ENCODE data around the gene EGLN3. TPM values are rescaled to one million over a fixed set of nuclear protein-coding genes. Genes with fewer than 3 reads are reported as not detected.

EGLN3 gene
- total and polyA plus RNA-seq, 2 donors (not counting 3 experiments of a cell fraction or from before 2014, with no cell fraction given), result 0.20 TPM; not detected in 1

GRCh38 chr14:33929799-33930408, 21.0 kb downstream of the EGLN3 start:
- H2AFZ ChIP-seq (ENCODE audit: low read depth, low read length), result no peak overlapping the region
- TF ChIP-seq POLR2AphosphoS5 (IDR thresholded peaks at IDR 0.05; ENCODE audit: insufficient read depth, low read depth, low read length) (no peak), MAX (IDR thresholded peaks at IDR 0.05; ENCODE audit: insufficient read depth, insufficient read length) (no peak), FOS (IDR thresholded peaks at IDR 0.05; ENCODE audit: borderline replicate concordance, insufficient read depth, low read length) (no peak), GATA2 (IDR thresholded peaks at IDR 0.05; ENCODE audit: insufficient read depth, insufficient read length, low read depth, low read length) (no peak)
- TF ChIP-seq, protein P1, sequence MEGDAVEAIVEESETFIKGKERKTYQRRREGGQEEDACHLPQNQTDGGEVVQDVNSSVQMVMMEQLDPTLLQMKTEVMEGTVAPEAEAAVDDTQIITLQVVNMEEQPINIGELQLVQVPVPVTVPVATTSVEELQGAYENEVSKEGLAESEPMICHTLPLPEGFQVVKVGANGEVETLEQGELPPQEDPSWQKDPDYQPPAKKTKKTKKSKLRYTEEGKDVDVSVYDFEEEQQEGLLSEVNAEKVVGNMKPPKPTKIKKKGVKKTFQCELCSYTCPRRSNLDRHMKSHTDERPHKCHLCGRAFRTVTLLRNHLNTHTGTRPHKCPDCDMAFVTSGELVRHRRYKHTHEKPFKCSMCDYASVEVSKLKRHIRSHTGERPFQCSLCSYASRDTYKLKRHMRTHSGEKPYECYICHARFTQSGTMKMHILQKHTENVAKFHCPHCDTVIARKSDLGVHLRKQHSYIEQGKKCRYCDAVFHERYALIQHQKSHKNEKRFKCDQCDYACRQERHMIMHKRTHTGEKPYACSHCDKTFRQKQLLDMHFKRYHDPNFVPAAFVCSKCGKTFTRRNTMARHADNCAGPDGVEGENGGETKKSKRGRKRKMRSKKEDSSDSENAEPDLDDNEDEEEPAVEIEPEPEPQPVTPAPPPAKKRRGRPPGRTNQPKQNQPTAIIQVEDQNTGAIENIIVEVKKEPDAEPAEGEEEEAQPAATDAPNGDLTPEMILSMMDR (IDR thresholded peaks at IDR 0.05; ENCODE audit: extremely low read depth in 1 of 2, insufficient read depth in 1 of 2, low read depth in 1 of 2, low read length in 2 of 2), result no peak
- no peak overlapping the region for H3K4me3 ChIP-seq (replicated peaks in 1 of 3; ENCODE audit: insufficient read depth in 1 of 3, low read depth in 1 of 3, low read length in 3 of 3)
- no peak overlapping the region for H3K9ac ChIP-seq (replicated peaks; ENCODE audit: extremely low read depth, insufficient read depth, low read length)
- H3K9me3 ChIP-seq (replicated peaks; ENCODE audit: control insufficient read depth, insufficient read depth, low read length), result no peaks in the 10 kb centered on the region
- H4K20me1 ChIP-seq (replicated peaks; ENCODE audit: control insufficient read depth, extremely low read depth, insufficient read depth, low read length), result no peaks in the 10 kb centered on the region
- H3K36me3 ChIP-seq (ENCODE audit: control insufficient read depth in 2 of 2, extremely low read depth in 1 of 2, insufficient read depth in 2 of 2, low read length in 2 of 2), result no peaks in the 10 kb centered on the region
- no TSS peak for BruUV-seq (replicated peaks)
- dilution Hi-C loops (cut with MboI; ENCODE audit: extremely low pct_ligation_motif_present, low sequenced_read_pairs) (no loop called here), intact Hi-C loops (cut with micrococcal nuclease) (no loop called here)
- peaks cover 7 to 13% of the 10 kb centered on the region in 2 experiments for H3K27me3 ChIP-seq (ENCODE audit: control insufficient read depth in 2 of 2, insufficient read depth in 2 of 2, low read length in 2 of 2)
- DNase-seq (ENCODE audit: low read depth, low spot score) (no peak), FAIRE-seq (no peak)
- ChIA-PET POLR2A (no interaction called here), CTCF (no interaction called here)
- H3K4me2 ChIP-seq (ENCODE audit: insufficient read depth, low read length), result no peak overlapping the region
- peaks cover 10% of the 10 kb centered on the region for H3K4me1 ChIP-seq (ENCODE audit: control insufficient read depth, extremely low read depth, insufficient read depth, low read length)
- no peaks in the 10 kb centered on the region for H3K9me1 ChIP-seq (replicated peaks; ENCODE audit: control insufficient read depth, extremely low read depth, insufficient read depth, low read length)
- H3K79me2 ChIP-seq (ENCODE audit: control insufficient read depth, insufficient read depth, low read length), result no peaks in the 10 kb centered on the region
- H3K27ac ChIP-seq (ENCODE audit: insufficient read depth, low read depth, low read length), result no peak overlapping the region

All from endothelial cell of umbilical vein (primary cell).